Vagina (tissue), 2 donors: ENCODE measurements around the gene TNFRSF1B.

Experiments used
- POLR2A ChIP-seq, 2 donors: fragments of 450-650 bp; IDR thresholded peaks; one replicate each; pipeline ENCODE4 v1.6.1; 2017; ENCODE audit warnings: antibody characterized with exemption in 2 of 2, mild to moderate bottlenecking in 2 of 2, moderate library complexity in 2 of 2
- TF ChIP-seq, protein P1 (sequence below), 3 experiments: fragments of 450-650 bp in 2 of 3; fragments of 200-600 bp in 1 of 3; sonication (generic) in 1 of 3; IDR thresholded peaks; one replicate each; pipeline ENCODE4 v1.5.1; 2017 to 2019; ENCODE audit warnings: antibody characterized with exemption in 3 of 3, mild to moderate bottlenecking in 2 of 3, moderate library complexity in 2 of 3

DNA sequence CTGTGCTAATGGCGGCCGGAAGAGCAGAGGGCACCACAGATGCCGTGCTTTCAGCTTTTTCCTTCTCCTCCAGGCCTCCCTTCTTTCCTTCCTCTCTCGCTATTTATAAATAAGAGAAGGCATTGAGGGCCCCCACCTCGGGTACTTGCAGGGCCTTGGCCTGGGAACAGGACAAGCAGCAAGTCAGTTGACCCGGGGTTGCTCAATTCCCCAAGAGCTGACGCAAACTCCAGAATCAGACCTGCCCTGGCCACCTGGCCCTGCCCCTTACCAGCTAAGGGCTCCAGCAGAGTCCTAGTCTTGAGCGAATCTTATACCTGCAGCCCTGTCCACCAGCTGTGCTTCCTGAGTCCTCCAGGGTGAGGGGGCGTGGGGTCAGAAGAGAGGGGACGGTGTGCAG lies 13.5 kb downstream of the TNFRSF1B start:
- TF ChIP-seq POLR2A (IDR thresholded peaks at IDR 0.05), result no peak
- TF ChIP-seq, protein P1, sequence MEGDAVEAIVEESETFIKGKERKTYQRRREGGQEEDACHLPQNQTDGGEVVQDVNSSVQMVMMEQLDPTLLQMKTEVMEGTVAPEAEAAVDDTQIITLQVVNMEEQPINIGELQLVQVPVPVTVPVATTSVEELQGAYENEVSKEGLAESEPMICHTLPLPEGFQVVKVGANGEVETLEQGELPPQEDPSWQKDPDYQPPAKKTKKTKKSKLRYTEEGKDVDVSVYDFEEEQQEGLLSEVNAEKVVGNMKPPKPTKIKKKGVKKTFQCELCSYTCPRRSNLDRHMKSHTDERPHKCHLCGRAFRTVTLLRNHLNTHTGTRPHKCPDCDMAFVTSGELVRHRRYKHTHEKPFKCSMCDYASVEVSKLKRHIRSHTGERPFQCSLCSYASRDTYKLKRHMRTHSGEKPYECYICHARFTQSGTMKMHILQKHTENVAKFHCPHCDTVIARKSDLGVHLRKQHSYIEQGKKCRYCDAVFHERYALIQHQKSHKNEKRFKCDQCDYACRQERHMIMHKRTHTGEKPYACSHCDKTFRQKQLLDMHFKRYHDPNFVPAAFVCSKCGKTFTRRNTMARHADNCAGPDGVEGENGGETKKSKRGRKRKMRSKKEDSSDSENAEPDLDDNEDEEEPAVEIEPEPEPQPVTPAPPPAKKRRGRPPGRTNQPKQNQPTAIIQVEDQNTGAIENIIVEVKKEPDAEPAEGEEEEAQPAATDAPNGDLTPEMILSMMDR (IDR thresholded peaks at IDR 0.05), result no peak
